ENCODE results near the gene MN1. TPM values are rescaled to one million over a fixed set of nuclear protein-coding genes. Genes with fewer than 3 reads are reported as not detected.

MN1 gene
- total and polyA plus RNA-seq, 8 donors: 0.54 to 2.6 (median 0.91) TPM

DNA sequence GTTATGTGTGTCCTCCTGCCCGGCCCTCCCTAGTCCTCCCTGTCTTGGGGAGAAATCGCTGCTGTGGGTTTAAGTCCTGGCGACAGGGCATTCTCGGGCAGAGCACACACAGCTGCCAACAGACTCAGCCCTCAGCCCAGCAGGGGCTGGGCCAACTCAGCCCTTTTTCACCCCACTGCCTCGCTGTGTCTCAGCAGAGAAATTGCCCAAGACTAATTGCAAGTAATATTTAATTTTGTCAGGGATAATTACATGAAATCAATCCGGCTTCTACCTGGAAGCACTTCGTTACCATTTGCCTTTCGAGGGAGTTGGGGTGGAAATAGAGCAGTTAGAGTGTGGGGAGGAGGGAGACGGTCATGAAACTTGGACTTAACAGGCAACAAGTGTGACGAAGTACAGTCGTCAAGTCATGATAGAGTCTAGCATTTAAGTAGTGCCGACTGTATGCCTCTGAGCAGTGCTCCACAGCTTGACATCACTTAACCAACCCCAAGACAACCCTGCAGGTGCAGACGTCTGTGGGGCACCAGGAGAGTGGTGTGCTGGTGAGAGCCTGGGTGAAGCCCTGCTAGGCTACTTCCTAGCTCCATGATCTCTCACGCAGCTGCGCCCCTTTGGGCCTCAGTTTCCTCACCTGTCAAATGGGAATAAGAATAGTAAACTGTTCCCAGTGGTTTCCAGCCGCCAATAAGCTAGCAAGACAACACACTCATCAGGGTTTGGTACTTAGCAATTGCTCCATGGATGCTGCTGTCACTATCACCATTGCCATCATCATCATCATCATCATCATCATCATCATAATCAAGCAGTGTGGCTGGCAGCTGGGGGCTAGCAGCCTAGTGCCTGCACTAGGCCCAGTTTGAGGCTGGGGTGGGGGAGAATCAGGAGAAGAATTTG is 29.2 kb downstream of the MN1 start:
- TF ChIP-seq CTCF (IDR thresholded peaks at IDR 0.05): no peak
- H3K4me1 ChIP-seq: no peaks in the 10 kb centered on the region
- H3K27ac ChIP-seq: no peak overlapping the region
- H3K4me3 ChIP-seq: no peak overlapping the region
- 70 to 73% methylated on average over 16 of the region's 16 CpGs for WGBS, 2 donors
- no peaks in the 10 kb centered on the region for H3K9me3 ChIP-seq
- FAIRE-seq (no peak), DNase-seq (no peak), ATAC-seq (no peak)
- H3K36me3 ChIP-seq: no peaks in the 10 kb centered on the region
- intact Hi-C loops (cut with DNase I): no loop called here
- H3K27me3 ChIP-seq: no peaks in the 10 kb centered on the region

GRCh38 chr22:27771637-27772036 is 29.9 kb downstream of the MN1 start:
- Histone ChIP-seq H3K27me3 (no peaks in the 10 kb centered on the region), H3K36me3 (no peaks in the 10 kb centered on the region), H3K4me3 (no peak overlapping the region), H3K27ac (no peak overlapping the region), H3K4me1 (no peaks in the 10 kb centered on the region), H3K9me3 (no peaks in the 10 kb centered on the region)
- WGBS, 2 donors: 89 to 94% methylated on average over 5 of the region's 5 CpGs
- DNase-seq (no peak), ATAC-seq (no peak), FAIRE-seq (no peak)
- no peak for TF ChIP-seq CTCF (IDR thresholded peaks at IDR 0.05)
- intact Hi-C loops (cut with DNase I): no loop called here

GRCh38 chr22:27769012-27769411 is 32.5 kb downstream of the MN1 start:
- 74 to 84% methylated on average over 3 of the region's 3 CpGs for WGBS, 2 donors
- Histone ChIP-seq H3K36me3 (no peaks in the 10 kb centered on the region), H3K27ac (no peak overlapping the region), H3K4me1 (no peaks in the 10 kb centered on the region), H3K27me3 (no peaks in the 10 kb centered on the region), H3K4me3 (no peak overlapping the region), H3K9me3 (no peaks in the 10 kb centered on the region)
- ATAC-seq: no peak
- FAIRE-seq: no peak
- intact Hi-C loops (cut with DNase I): no loop called here
- DNase-seq: no peak
- TF ChIP-seq CTCF (IDR thresholded peaks at IDR 0.05): no peak

GRCh38 chr22:27768027-27768653 is 33.4 kb downstream of the MN1 start:
- Histone ChIP-seq H3K27ac (no peak overlapping the region), H3K4me1 (no peaks in the 10 kb centered on the region), H3K9me3 (no peaks in the 10 kb centered on the region), H3K4me3 (no peak overlapping the region), H3K27me3 (no peaks in the 10 kb centered on the region), H3K36me3 (no peaks in the 10 kb centered on the region)
- no peak for FAIRE-seq
- DNase-seq: no peak
- no peak for TF ChIP-seq CTCF (IDR thresholded peaks at IDR 0.05)
- ATAC-seq: no peak
- 67 to 73% methylated on average over 2 of the region's 2 CpGs for WGBS, 2 donors
- intact Hi-C loops (cut with DNase I): no loop called here

- intact Hi-C loops (cut with DNase I): no loop called here
- no peak for TF ChIP-seq CTCF (IDR thresholded peaks at IDR 0.05)
- Histone ChIP-seq H3K4me1 (no peaks in the 10 kb centered on the region), H3K27me3 (no peaks in the 10 kb centered on the region), H3K9me3 (no peaks in the 10 kb centered on the region), H3K36me3 (no peaks in the 10 kb centered on the region), H3K4me3 (no peak overlapping the region), H3K27ac (no peak overlapping the region)
- ATAC-seq: no peak
- 92 to 96% methylated on average over 3 of the region's 3 CpGs for WGBS, 2 donors
- no peak for DNase-seq
- FAIRE-seq: no peak
These were observed 34.9 kb downstream of the MN1 start for GRCh38 chr22:27766679-27767078.
